Type B pancreatic cell (in vitro differentiated cells): ENCODE results near the gene DNER. TPM values are rescaled to one million over a fixed set of nuclear protein-coding genes. Genes with fewer than 3 reads are reported as not detected.

Experiments
- DNase-seq: peaks from one replicate; pipeline ENCODE4 v3.0.0; 2021; ENCODE audit warnings: mixed read lengths; ENCODE audit not compliant: unreplicated experiment; ENCODE audit errors: extremely low spot score
- H3K27ac Mint-ChIP-seq: 2 replicates; pipeline ENCODE4 v1.8.0; 2021; ENCODE audit warnings: mild to moderate bottlenecking, mixed read lengths
- H3K27me3 Mint-ChIP-seq: 2 replicates; pipeline ENCODE4 v1.8.0; 2021; ENCODE audit warnings: mixed read lengths
- H3K36me3 Mint-ChIP-seq: 2 replicates; pipeline ENCODE4 v1.8.0; 2021; ENCODE audit warnings: mixed read lengths
- H3K4me1 Mint-ChIP-seq: one replicate; pipeline ENCODE4 v1.8.0; 2021; ENCODE audit warnings: mixed read lengths; ENCODE audit not compliant: unreplicated experiment
- H3K4me3 Mint-ChIP-seq: 2 replicates; pipeline ENCODE4 v1.8.0; 2021; ENCODE audit warnings: mild to moderate bottlenecking, mixed read lengths
- H3K9me3 Mint-ChIP-seq: 2 replicates; pipeline ENCODE4 v1.8.0; 2021; ENCODE audit warnings: mixed read lengths
- total RNA-seq: library from RNA; stranded (reverse); gene quantifications from 2 replicates; pipeline ENCODE4 v1.2.1, GENCODE V29; 2021; ENCODE audit warnings: low replicate concordance
- TF ChIP-seq, protein P1 (sequence below): fragments of 200-600 bp; sonication (generic); conservative IDR thresholded peaks from 2 replicates; pipeline ENCODE4 v1.5.0; 2021; ENCODE audit warnings: antibody characterized with exemption, mild to moderate bottlenecking

Gene DNER
- total RNA-seq, 1 donor from 2014 or later: 15.9 TPM

DNA sequence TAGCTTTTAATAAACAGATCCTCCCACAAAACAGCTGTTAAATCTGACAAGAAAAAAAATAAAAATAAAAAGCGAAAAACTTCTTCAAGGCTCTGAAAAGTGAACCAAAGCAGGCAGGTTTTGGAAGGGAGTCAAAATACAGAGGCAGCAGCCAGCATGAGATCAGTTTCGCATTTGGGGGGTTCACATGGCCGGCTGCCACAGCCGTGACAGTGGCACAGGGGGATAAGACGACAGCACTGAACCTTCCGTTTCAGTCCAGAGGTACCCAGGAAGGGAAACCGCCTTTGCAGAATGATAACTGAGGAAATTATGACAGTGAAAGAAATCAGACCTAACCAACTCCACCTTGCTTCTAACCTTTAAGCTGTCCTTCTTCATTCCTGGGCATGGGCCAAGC is 246.6 kb downstream of the DNER start:
- TF ChIP-seq, protein P1, sequence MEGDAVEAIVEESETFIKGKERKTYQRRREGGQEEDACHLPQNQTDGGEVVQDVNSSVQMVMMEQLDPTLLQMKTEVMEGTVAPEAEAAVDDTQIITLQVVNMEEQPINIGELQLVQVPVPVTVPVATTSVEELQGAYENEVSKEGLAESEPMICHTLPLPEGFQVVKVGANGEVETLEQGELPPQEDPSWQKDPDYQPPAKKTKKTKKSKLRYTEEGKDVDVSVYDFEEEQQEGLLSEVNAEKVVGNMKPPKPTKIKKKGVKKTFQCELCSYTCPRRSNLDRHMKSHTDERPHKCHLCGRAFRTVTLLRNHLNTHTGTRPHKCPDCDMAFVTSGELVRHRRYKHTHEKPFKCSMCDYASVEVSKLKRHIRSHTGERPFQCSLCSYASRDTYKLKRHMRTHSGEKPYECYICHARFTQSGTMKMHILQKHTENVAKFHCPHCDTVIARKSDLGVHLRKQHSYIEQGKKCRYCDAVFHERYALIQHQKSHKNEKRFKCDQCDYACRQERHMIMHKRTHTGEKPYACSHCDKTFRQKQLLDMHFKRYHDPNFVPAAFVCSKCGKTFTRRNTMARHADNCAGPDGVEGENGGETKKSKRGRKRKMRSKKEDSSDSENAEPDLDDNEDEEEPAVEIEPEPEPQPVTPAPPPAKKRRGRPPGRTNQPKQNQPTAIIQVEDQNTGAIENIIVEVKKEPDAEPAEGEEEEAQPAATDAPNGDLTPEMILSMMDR: no peak
- H3K4me3 Mint-ChIP-seq: no peak overlapping the region
- H3K27ac Mint-ChIP-seq: no peak overlapping the region
- no peak for DNase-seq
- no peaks in the 10 kb centered on the region for H3K36me3 Mint-ChIP-seq
- H3K9me3 Mint-ChIP-seq: peaks cover 4% of the 10 kb centered on the region
- H3K27me3 Mint-ChIP-seq: no peaks in the 10 kb centered on the region
- peaks cover 9% of the 10 kb centered on the region for H3K4me1 Mint-ChIP-seq

DNA sequence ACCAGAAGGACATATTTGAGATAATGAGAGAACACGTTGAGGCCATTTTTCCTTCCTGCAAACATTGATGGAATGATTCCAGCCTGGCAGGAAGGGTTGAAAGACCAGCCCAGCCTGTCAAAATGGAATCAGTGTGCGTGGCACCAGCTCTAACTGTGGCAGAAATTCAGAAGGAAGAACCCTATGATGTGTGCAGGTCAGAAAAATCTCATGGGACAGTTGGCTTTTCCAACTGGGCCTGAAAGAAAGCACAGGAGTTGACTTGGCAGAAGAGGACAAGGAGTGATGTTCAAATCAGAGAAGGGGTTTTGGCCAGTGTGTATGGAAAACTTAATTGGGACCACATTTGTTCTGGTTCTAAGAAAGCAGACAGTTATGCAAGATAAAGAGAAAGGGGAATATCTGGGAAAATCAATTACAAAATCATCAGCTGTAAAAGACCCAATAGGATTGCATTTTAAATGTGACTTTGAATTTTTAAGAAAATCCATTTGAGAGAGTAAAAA is 250.5 kb downstream of the DNER start:
- Mint-ChIP-seq H3K4me1 (peaks cover 8% of the 10 kb centered on the region), H3K27ac (no peak overlapping the region), H3K36me3 (no peaks in the 10 kb centered on the region), H3K27me3 (no peaks in the 10 kb centered on the region), H3K9me3 (peaks cover 4% of the 10 kb centered on the region), H3K4me3 (no peak overlapping the region)
- DNase-seq: no peak
- TF ChIP-seq, protein P1: no peak

DNA sequence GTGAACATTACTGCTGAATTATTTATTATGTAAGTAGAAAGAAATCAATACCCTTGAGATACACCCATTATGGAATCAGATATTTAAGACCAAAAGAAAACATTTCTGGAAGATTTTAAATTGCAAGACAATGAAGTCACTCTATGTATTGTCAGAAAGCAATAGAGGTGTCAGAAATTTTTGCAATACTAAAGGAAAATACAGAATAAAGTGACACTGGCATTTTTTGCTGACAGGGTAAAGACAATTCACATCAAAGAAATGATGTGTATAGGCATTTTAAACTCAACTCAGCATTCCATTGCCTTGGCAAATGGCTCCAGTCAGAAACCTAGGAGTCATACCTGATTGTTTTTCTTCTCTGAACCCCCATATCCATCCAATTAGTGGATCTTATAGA is 252.2 kb downstream of the DNER start:
- no peaks in the 10 kb centered on the region for H3K4me1 Mint-ChIP-seq
- TF ChIP-seq, protein P1: no peak
- DNase-seq: no peak
- H3K27me3 Mint-ChIP-seq: no peaks in the 10 kb centered on the region
- no peaks in the 10 kb centered on the region for H3K36me3 Mint-ChIP-seq
- no peak overlapping the region for H3K27ac Mint-ChIP-seq
- no peak overlapping the region for H3K4me3 Mint-ChIP-seq
- peaks cover 4% of the 10 kb centered on the region for H3K9me3 Mint-ChIP-seq

DNA sequence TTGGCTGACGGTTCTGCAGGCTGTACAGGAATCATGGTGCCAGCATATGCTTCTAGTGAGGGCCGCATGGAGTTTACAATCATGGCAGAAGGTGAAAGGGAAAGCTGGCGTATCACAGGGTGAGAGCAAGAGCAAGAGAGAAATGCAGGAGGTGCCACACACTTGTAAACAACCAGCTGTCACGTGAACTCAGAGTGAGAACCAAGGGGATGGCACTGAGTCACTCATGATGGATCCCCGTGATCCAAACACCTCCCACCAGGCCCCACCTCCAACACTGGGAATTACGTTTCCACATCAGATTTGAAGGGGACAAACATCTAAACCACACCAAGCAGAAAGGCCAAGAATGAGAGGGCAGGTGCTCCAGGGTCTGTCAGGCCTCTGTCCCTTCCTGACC is 258.3 kb downstream of the DNER start:
- Mint-ChIP-seq H3K27me3 (no peaks in the 10 kb centered on the region), H3K4me3 (no peak overlapping the region), H3K4me1 (no peaks in the 10 kb centered on the region), H3K27ac (no peak overlapping the region), H3K36me3 (no peaks in the 10 kb centered on the region), H3K9me3 (no peaks in the 10 kb centered on the region)
- no peak for DNase-seq
- TF ChIP-seq, protein P1: no peak

DNA sequence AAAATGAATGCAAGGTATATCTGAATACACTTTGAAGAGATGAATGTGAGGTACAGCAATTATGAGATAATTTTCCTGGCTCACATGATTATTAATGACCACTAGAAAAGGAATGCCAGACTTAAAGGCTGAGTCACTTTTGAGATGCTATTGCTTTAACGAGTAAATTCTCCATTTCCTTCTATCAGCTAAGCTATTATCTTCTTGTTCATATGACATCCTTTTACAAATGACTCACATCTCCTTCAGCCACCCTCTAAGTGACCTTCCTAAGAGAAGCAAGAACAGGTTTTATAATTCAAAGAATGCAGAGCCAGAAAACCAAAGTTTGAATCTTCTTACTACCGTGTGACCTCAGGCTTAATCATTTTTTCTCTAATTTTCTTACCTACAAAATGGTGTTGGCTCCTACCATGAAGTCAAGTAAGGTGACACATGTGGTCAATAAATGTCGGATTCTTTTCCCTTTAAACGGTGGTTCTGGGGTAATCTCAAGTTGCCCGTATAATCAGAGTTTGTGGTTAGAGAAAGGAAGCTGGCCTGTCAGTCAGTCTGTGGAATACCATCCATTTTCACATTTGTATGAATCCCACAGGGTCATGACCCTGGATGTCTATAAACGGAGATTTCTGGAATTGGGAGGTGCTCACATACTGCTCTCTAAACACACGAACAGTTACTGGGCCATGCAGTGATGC is 259.3 kb downstream of the DNER start:
- Mint-ChIP-seq H3K4me1 (no peaks in the 10 kb centered on the region), H3K4me3 (no peak overlapping the region), H3K27me3 (no peaks in the 10 kb centered on the region), H3K36me3 (no peaks in the 10 kb centered on the region), H3K27ac (no peak overlapping the region), H3K9me3 (no peaks in the 10 kb centered on the region)
- TF ChIP-seq, protein P1: no peak
- DNase-seq: no peak
